HL-60 (cell line): ENCODE measurements around the gene DOCK9.

Experiments
- DNase-seq, 2 experiments: peaks; one replicate each; pipeline ENCODE4 v3.0.0-alpha.2; 2010 to 2020; ENCODE audit warnings: low read depth in 1 of 2, low spot score in 1 of 2
- H3K27ac ChIP-seq: fragments of 250-450 bp; sonication (Bioruptor Pico); replicated peaks from 2 replicates; pipeline ENCODE4 v1.5.1; 2020; ENCODE audit warnings: mild to moderate bottlenecking, moderate library complexity
- H3K27me3 ChIP-seq: fragments of 250-450 bp; sonication (Bioruptor Pico); 2 replicates; pipeline ENCODE4 v1.5.1; 2021; ENCODE audit warnings: mild to moderate bottlenecking, moderate library complexity; ENCODE audit not compliant: insufficient read depth, poor library complexity, severe bottlenecking
- H3K4me3 ChIP-seq: replicated peaks from 2 replicates; pipeline ENCODE4 v1.5.1; 2011; ENCODE audit warnings: mild to moderate bottlenecking, control low read depth, low read length; ENCODE audit not compliant: insufficient read depth
- GABPA ChIP-seq: IDR thresholded peaks from 2 replicates; pipeline ENCODE4 v1.6.1; 2012; ENCODE audit warnings: low read depth
- POLR2AphosphoS5 ChIP-seq: IDR thresholded peaks from 2 replicates; pipeline ENCODE4 v1.6.1; 2012; ENCODE audit warnings: low read depth
- SPI1 ChIP-seq: IDR thresholded peaks from 2 replicates; pipeline ENCODE4 v1.6.1; 2012; ENCODE audit warnings: low read depth, mild to moderate bottlenecking, borderline replicate concordance
- TF ChIP-seq, protein P1 (sequence below): IDR thresholded peaks from one replicate; pipeline ENCODE4 v1.5.1; 2011; ENCODE audit warnings: low read length, control low read depth, inconsistent platforms; ENCODE audit not compliant: insufficient read depth
- TF ChIP-seq, protein P2 (sequence below): IDR thresholded peaks from 2 replicates; pipeline ENCODE4 v1.6.1; 2012; ENCODE audit warnings: low read depth; ENCODE audit not compliant: insufficient replicate concordance

The DOCK9 gene

DNA sequence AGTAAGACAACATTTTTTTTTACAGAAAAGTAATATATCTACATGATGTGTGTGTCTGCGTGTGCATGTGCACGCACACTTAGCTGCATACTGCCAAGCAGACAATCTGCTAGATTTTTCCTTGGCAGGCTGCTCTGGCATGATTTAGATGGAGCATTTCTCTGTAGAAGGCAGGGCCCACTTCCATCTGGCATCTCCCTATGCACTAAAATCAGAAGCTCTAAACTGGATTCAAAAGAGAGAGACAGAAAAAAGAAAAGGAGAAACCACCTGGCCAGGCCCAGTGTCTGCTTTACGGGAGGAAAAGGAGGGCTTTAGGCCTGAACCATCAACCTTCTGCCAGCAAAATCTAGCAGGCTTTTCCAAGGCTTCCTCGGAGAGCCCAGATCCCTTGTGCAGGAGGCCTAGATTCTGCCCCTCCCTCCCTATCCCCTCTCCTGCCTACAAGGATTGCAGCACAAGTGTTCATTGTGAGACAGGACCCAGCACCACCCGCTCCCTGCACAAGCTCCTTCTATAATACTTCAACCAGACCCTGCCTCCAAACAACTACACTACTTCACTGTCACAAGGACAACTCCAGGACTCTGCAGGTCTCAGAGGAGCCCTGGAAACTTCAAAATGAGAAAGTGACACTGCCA, 99.3 kb downstream of the DOCK9 start:
- DNase-seq = no peak
- Histone ChIP-seq H3K27me3 (no peaks in the 10 kb centered on the region), H3K27ac (no peak overlapping the region), H3K4me3 (no peak overlapping the region)
- TF ChIP-seq POLR2AphosphoS5 (no peak), SPI1 (no peak), GABPA (no peak)
- TF ChIP-seq, protein P1, sequence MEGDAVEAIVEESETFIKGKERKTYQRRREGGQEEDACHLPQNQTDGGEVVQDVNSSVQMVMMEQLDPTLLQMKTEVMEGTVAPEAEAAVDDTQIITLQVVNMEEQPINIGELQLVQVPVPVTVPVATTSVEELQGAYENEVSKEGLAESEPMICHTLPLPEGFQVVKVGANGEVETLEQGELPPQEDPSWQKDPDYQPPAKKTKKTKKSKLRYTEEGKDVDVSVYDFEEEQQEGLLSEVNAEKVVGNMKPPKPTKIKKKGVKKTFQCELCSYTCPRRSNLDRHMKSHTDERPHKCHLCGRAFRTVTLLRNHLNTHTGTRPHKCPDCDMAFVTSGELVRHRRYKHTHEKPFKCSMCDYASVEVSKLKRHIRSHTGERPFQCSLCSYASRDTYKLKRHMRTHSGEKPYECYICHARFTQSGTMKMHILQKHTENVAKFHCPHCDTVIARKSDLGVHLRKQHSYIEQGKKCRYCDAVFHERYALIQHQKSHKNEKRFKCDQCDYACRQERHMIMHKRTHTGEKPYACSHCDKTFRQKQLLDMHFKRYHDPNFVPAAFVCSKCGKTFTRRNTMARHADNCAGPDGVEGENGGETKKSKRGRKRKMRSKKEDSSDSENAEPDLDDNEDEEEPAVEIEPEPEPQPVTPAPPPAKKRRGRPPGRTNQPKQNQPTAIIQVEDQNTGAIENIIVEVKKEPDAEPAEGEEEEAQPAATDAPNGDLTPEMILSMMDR = no peak
- TF ChIP-seq, protein P2, sequence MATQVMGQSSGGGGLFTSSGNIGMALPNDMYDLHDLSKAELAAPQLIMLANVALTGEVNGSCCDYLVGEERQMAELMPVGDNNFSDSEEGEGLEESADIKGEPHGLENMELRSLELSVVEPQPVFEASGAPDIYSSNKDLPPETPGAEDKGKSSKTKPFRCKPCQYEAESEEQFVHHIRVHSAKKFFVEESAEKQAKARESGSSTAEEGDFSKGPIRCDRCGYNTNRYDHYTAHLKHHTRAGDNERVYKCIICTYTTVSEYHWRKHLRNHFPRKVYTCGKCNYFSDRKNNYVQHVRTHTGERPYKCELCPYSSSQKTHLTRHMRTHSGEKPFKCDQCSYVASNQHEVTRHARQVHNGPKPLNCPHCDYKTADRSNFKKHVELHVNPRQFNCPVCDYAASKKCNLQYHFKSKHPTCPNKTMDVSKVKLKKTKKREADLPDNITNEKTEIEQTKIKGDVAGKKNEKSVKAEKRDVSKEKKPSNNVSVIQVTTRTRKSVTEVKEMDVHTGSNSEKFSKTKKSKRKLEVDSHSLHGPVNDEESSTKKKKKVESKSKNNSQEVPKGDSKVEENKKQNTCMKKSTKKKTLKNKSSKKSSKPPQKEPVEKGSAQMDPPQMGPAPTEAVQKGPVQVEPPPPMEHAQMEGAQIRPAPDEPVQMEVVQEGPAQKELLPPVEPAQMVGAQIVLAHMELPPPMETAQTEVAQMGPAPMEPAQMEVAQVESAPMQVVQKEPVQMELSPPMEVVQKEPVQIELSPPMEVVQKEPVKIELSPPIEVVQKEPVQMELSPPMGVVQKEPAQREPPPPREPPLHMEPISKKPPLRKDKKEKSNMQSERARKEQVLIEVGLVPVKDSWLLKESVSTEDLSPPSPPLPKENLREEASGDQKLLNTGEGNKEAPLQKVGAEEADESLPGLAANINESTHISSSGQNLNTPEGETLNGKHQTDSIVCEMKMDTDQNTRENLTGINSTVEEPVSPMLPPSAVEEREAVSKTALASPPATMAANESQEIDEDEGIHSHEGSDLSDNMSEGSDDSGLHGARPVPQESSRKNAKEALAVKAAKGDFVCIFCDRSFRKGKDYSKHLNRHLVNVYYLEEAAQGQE = no peak

DNA sequence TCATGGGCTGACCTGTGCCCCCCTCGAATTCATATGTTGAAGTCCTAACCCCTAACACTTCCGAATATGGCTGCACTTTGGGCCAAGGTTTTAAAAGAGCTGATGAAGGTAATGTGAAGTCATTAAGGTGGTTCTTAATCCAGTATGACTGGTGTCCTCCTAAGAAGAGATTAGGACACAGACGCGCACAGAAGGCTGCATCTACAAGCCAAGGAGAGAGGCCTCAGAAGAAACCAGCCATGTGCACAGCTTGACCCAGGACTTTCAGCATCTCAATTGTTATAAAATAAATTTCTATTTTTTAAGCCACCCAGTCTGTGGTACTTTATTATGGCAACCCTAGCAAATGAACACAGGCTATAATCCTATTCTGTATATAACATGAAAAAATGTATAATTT, 99.9 kb downstream of the DOCK9 start:
- TF ChIP-seq SPI1 (no peak), POLR2AphosphoS5 (no peak), GABPA (no peak)
- TF ChIP-seq, protein P2 = no peak
- TF ChIP-seq, protein P1 = no peak
- H3K4me3 ChIP-seq = no peak overlapping the region
- H3K27me3 ChIP-seq = no peaks in the 10 kb centered on the region
- H3K27ac ChIP-seq = no peak overlapping the region
- DNase-seq = no peak

DNA sequence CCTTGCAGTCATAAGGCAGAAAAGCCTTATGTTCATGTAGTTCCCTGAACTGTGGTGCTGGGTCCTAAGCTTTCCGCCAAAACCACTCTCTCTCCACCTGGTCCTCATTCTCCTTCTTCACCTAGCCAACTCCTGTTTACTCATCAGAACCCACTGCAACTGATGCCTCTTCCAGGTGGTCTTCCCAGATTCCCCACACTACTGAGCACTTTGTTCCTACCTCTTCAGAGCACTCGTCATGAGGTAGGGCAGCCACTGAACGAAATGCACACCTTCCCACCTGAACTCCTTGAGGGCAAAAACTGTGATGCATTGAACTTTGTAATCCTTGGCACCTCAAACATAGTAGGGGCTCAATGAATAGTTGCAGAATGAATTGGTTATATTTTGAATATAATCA, 100.4 kb downstream of the DOCK9 start:
- H3K4me3 ChIP-seq = no peak overlapping the region
- no peak for DNase-seq
- no peaks in the 10 kb centered on the region for H3K27me3 ChIP-seq
- TF ChIP-seq, protein P1 = no peak
- no peak for TF ChIP-seq POLR2AphosphoS5
- TF ChIP-seq, protein P2 = no peak
- no peak for TF ChIP-seq GABPA
- TF ChIP-seq SPI1 = no peak
- H3K27ac ChIP-seq = no peak overlapping the region
